Stimulated activated CD8-positive, alpha-beta memory T cell treated with anti-CD3 and anti-CD28 coated beads, Interleukin-4, amount 100 ng/mL, for 24 hours (primary cell): ENCODE results near the gene MAN2B1.
A peak's percentile ranks its signal among the peaks of the same experiment; 100 is the strongest.
"Not testable (repeated sequence)": the region's sequence is repeated elsewhere in the genome, so short reads cannot be mapped to it uniquely, and the experiment has no call there.

Experiments
- DNase-seq: peaks from one replicate; pipeline ENCODE4 v3.0.0-alpha.2; 2020; ENCODE audit warnings: low read depth

The MAN2B1 gene

GRCh38 chr19:12657966-12658365, 8.6 kb downstream of the MAN2B1 start:
- DNase-seq = no peak

DNA sequence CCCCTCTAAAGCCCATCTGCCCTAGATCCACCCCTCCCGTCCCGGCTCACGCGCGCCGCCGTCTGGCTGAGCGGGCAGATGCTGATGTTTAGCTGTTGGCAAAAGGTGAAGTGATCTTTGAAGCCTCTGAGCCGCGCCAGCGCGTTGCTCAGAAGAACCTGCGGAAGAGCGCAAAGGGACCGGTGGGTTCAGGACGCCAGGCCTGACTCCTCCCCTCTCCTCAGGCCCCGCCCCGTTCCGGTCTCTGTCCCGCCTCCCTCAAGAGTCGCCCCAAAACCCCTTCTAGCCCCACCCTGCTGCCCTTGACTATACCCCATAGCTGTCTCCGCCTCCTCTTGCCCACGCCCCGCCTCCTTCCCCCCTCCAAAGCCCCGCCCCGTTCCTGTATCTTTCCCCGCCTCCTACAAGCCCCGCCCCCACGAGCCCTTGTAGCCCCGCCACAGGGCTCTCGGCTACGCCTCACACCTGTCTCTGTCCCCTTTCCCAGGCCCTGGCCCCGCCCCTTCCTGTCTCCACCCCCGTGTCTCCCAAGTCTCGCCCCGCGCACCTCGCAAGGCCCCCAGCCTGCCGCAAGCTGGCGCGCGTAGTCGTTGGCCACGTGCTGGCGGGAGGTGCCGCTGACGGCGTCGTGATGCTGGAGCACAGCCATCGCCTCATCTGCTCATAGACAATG, 9.5 kb downstream of the MAN2B1 start:
- DNase-seq = no peak

- DNase-seq = no peak
Measured at GRCh38 chr19:12655546-12655945, 11.0 kb downstream of the MAN2B1 start.

DNA sequence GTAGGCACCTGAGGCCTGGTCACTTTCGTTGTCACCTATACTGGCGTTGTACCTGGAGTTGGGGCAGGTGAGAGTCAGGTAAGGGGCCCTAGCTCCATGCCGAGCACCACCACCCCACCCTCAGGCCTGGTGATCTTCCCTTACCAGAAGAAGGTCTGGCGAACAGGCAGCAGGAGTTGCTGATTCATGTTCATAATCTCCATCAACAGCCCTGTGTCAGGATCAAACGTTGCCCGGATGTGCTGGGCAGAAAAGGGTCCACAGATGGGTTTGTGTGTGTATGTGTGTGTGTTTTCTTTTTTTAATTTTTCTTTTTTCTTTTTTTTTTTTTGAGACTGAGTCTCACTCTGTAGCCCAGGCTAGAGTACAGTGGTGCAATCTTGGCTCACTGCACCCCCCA, 14.3 kb downstream of the MAN2B1 start:
- DNase-seq = no peak

GRCh38 chr19:12649941-12650340, 16.6 kb downstream of the MAN2B1 start:
- DNase-seq = no peak

GRCh38 chr19:12648088-12648487, 18.5 kb downstream of the MAN2B1 start:
- no peak for DNase-seq

- no peak for DNase-seq
Measured at GRCh38 chr19:12647490-12648071, 19.0 kb downstream of the MAN2B1 start.

DNA sequence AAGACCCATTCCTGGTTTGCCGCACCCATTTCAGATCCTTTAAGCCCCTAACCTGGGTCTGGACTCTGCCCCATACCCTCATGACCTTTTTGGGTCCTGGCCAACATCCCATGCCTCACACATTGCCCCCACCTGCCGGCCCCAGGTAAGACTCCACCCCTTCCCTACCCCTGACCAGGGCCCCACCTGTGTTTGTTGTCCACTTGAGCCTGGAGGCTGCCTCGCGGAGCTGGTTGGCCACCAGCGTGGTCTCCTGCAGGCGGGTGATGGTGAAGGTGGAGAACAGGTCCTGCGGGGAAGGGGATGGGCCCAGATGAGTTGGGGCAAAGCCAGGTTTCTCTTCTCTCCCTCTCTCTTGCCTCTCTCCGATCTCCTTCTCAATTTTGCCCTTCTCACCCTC, 19.5 kb downstream of the MAN2B1 start:
- DNase-seq = no peak

DNA sequence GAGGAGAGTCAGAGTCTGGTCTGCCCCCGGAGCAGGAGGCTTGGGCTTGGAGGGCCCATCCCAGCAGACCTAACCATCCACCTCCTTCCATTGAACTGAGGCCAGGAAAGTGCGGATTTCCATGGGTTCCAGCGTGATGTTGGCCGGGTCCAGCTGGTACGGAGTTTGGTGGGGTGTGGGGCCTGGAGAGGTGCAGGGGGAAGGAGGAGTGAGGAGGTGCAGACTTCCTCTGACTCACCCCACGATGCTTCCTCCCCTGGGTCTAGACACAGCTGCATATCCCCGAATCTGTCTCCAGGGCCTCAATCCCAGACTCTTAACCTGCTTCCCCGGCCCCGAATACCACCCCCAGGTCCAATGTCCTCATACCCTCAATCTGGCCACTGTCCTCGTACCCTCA, 20.0 kb downstream of the MAN2B1 start:
- DNase-seq = no peak

DNA sequence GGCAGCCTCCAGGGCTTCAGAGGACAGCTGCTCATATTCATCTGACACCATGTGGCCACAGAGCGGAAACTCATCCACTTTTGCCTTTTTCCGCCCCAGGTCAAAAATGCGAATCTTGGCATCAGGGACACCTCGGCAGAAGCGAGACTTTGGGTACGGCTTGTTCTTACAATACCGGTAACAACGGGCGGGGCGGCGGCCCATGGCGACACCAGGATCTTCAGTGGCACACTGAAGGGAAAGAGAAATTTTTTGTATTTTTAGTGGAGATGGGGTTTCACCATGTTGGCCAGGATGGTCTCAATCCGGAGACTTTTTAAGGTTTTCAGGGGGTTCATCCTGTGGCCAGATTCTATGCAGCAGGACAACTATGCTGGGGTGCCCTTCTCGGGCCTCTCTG, 22.8 kb downstream of the MAN2B1 start:
- DNase-seq = not testable (repeated sequence)

GRCh38 chr19:12642506-12642905, 24.0 kb downstream of the MAN2B1 start:
- DNase-seq = no peak

DNA sequence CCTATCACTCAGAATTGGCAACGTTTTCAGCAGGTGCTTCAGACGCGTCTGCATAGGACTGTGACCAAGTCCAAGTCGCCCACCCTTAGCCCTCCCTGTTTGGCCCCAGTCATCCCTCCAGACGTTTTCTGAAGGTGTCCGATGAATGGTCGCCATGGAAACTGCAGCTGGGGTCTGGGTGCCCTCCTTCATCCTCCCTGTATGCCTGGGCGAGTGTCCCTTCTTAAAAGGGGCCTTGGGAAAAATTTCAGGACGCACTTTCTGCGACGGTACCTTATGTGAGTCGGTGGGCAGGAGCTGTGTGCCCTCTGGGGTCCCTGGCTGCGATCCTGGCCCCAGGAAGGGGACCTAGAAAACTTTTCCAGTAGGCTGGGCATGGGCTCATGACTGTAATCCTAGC, 25.1 kb downstream of the MAN2B1 start:
- DNase-seq = no peak

DNA sequence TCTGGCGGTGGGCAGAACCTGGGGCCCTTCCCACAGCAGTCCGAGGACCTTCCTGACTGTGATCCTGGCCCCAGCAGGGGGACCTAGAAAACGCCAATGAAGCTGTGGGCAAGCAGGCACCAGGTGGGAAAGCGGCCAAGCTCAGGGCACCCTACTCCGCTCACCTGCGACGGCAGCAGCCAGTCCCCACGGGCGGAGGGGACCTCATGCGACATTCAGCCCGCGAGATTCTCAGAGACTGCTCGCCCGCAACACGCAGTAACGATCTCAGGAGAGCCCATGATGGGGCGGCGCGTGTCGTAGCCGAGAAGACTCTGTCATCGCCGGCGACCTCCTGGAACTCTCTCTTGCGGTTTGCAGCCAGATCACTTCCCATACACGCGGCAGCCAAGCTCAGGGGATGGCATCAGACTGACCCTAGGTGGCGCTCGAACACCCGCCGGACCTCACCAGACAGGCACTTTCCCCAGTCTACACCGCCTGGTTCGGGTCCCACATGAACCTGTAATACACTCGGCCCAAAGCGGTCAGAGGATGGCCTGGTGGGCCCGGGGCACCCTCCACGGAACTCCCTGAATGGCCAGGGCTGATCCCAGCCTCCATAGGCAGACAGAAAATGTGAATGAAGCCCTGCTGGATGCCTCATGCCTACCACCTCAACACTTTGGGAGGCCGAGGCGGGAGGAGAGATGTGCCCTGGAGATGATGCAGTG, 26.5 kb downstream of the MAN2B1 start:
- DNase-seq = peak; percentile 82

- no peak for DNase-seq
Measured at GRCh38 chr19:12638611-12639182, 27.8 kb downstream of the MAN2B1 start.

DNA sequence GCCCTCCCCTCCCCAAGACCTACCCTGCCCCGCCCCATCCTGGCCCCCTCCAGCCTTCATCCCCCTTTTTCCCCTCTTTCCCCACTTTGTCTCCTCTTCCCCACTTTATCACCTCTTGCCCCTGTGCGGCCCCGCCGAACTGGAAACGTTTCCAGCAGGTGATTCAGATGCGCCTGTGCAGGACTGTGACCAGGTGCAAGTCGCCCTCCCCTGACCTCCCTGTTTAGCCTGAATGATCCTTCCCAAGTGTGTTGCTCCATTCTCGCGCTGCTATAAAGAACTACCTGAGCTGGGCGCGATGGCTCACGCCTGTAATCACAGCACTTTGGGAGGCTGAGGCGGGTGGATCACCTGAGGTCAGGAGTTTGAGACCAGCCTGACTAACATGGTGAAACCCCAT, 29.9 kb downstream of the MAN2B1 start:
- DNase-seq = no peak

DNA sequence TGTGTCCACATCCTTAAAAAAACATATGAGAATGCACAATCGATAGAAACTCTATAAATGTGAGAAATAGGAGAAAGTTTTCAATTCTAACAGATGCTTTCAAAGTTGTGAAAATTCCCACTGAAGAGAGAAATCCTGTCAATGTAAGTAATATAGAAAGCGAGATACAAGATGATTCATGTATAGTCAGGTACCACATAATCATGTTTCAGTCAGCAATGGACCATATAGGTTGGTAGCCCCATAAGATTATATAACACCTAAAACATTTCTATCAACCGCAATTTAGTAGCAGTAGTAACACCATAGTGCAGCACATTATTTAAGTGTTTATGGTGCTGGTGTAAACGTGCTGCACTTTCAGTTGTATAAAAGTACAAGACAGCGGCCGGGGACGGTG, 37.3 kb downstream of the MAN2B1 start:
- DNase-seq = no peak

- DNase-seq = no peak
Measured at GRCh38 chr19:12628040-12629022, 38.2 kb downstream of the MAN2B1 start.

DNA sequence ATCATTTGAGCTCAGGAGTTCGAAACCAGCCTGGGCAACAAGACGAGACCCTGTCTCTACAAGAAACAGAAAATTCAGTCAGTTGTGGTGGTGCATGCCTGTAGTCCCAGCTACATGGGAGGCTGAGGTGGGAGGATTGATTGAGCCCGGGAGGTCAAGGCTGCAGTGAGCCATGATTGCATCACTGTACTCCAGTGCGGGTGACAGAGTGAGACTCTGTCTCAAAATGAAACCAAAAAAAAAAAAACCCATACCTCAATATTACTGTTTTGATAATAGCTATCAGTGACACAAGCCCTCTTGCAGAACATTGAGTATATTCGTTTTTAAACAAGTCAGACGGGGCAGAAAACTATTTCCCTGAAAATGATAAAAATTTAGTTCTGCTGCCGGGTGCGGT, 39.6 kb downstream of the MAN2B1 start:
- DNase-seq = no peak

- DNase-seq = no peak
Measured at GRCh38 chr19:12623361-12624031, 43.0 kb downstream of the MAN2B1 start.

GRCh38 chr19:12621253-12622024, 45.1 kb downstream of the MAN2B1 start:
- not testable (repeated sequence) for DNase-seq

- no peak for DNase-seq
Measured at GRCh38 chr19:12617646-12618045, 48.9 kb downstream of the MAN2B1 start.
